ENCODE results near the gene FAM131C.
A peak's percentile ranks its signal among the peaks of the same experiment; 100 is the strongest.

DNA sequence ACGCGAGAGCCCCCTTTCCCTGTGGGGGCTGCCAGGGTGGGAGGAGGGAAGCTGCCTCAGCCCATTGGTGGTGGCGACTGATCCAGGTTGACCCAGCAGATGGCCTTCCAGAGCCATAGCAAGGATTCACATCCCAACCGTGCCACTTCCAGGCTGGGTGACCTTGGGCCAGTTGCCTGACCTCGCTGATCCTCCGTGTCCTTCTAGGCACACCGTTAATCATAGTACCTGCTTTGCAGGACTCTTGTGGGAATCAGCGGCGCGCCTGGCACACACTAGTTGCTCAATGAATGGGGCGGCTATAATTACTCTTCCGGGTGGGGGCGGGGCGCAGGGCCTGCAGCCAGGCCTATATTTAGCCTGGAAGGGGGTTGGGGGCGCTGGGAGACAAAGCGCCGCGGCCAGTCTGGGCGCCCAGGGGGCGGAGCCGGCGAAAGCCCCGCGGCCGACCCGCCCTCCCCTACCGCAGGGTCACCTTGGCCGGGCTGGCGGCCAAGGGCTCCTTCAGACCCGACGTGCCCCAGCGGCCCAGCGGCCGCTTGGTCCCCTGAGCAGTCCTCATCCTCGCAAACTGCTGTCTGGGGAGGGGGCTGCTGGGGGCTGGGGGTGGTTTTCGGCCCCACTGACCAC is 60.7 kb downstream of the FAM131C start:
- TF ChIP-seq, protein P1, sequence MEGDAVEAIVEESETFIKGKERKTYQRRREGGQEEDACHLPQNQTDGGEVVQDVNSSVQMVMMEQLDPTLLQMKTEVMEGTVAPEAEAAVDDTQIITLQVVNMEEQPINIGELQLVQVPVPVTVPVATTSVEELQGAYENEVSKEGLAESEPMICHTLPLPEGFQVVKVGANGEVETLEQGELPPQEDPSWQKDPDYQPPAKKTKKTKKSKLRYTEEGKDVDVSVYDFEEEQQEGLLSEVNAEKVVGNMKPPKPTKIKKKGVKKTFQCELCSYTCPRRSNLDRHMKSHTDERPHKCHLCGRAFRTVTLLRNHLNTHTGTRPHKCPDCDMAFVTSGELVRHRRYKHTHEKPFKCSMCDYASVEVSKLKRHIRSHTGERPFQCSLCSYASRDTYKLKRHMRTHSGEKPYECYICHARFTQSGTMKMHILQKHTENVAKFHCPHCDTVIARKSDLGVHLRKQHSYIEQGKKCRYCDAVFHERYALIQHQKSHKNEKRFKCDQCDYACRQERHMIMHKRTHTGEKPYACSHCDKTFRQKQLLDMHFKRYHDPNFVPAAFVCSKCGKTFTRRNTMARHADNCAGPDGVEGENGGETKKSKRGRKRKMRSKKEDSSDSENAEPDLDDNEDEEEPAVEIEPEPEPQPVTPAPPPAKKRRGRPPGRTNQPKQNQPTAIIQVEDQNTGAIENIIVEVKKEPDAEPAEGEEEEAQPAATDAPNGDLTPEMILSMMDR (IDR thresholded peaks at IDR 0.05; ENCODE audit: low read depth, low read length): no peak
- TF ChIP-seq, protein P2, sequence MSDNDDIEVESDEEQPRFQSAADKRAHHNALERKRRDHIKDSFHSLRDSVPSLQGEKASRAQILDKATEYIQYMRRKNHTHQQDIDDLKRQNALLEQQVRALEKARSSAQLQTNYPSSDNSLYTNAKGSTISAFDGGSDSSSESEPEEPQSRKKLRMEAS (IDR thresholded peaks at IDR 0.05; ENCODE audit: low read depth, low read length): no peak
- TF ChIP-seq POLR2A (IDR thresholded peaks at IDR 0.05; ENCODE audit: extremely low read depth, insufficient read length): peak; percentile 23

All from NB4 (cell line).